ENCODE results near the gene DOK5. TPM values are rescaled to one million over a fixed set of nuclear protein-coding genes. Genes with fewer than 3 reads are reported as not detected.

Gene DOK5
- total RNA-seq, 1 experiment from 2014 or later = 4.9 TPM

DNA sequence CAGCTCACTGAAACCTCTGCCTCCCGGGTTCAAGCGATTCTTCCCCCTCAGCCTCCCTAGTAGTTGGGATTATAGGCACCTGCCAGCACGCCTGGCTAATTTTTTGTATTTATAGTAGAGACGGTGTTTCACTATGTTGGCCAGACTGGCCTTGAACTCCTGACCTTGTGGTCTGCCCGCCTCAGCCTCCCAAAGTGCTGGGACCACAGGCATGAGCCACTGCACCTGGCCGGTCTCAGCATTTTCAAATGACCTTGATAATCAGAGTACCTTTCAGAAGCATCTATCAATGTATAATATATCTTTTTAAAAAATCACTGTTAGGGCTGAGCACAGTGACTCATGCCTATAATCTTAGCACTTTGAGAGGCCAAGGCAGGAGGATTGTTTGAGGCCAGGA, 143.0 kb downstream of the DOK5 start:
- DNase-seq (ENCODE audit: low spot score) = no peak
- BruUV-seq (replicated peaks) = no TSS peak
- intact Hi-C loops (cut with micrococcal nuclease; ENCODE audit: unreplicated experiment) = no loop called here
- Histone ChIP-seq H3K27me3 (replicated peaks; ENCODE audit: insufficient read depth, low read depth, low read length, poor library complexity) (no peaks in the 10 kb centered on the region), H3K36me3 (ENCODE audit: insufficient read depth, low read length, poor library complexity, severe bottlenecking) (no peaks in the 10 kb centered on the region), H3K9me3 (ENCODE audit: low read depth, low read length, poor library complexity, severe bottlenecking) (no peaks in the 10 kb centered on the region), H3K4me1 (ENCODE audit: insufficient read depth, low read length, poor library complexity, severe bottlenecking) (peaks cover 12% of the 10 kb centered on the region), H3K27ac (ENCODE audit: low read depth, low read length, poor library complexity, severe bottlenecking) (no peak overlapping the region), H3K4me3 (ENCODE audit: low read depth, low read length, poor library complexity, severe bottlenecking) (no peak overlapping the region)
- TF ChIP-seq EZH2 (IDR thresholded peaks at IDR 0.05; ENCODE audit: borderline replicate concordance, low read depth, low read length, poor library complexity, severe bottlenecking) = no peak
- TF ChIP-seq CTCF (conservative IDR thresholded peaks at IDR 0.05; ENCODE audit: low read depth, low read length) = no peak
- CTCF ChIA-PET = no interaction called here
- POLR2A ChIA-PET (ENCODE audit: low non-redundant PET) = no interaction called here

DNA sequence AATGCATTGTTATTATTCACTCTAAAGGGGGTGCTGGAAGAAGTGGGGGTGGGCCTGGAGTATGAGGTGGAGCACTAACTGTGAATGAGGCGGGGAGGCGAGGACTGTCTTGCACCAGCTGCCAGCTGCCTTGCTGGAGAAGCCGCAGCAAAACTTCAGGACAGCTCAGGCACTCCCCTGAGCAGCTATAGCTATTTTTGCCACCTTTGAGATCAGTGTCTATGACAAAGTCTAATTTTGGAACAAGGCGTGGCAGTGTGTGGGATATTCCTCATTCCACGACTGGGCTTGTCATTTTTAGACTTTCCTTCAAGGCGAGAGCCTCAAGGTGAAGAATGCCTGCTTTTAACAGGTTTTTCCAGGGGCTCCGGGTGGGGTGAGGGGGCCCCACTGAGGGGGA, 143.8 kb downstream of the DOK5 start:
- Histone ChIP-seq H3K9me3 (ENCODE audit: low read depth, low read length, poor library complexity, severe bottlenecking) (no peaks in the 10 kb centered on the region), H3K4me3 (ENCODE audit: low read depth, low read length, poor library complexity, severe bottlenecking) (no peak overlapping the region), H3K27ac (ENCODE audit: low read depth, low read length, poor library complexity, severe bottlenecking) (no peak overlapping the region), H3K27me3 (replicated peaks; ENCODE audit: insufficient read depth, low read depth, low read length, poor library complexity) (no peaks in the 10 kb centered on the region), H3K4me1 (ENCODE audit: insufficient read depth, low read length, poor library complexity, severe bottlenecking) (peaks cover 15% of the 10 kb centered on the region), H3K36me3 (ENCODE audit: insufficient read depth, low read length, poor library complexity, severe bottlenecking) (no peaks in the 10 kb centered on the region)
- TF ChIP-seq EZH2 (IDR thresholded peaks at IDR 0.05; ENCODE audit: borderline replicate concordance, low read depth, low read length, poor library complexity, severe bottlenecking) (no peak), CTCF (conservative IDR thresholded peaks at IDR 0.05; ENCODE audit: low read depth, low read length) (no peak)
- BruUV-seq (replicated peaks) = no TSS peak
- intact Hi-C loops (cut with micrococcal nuclease; ENCODE audit: unreplicated experiment) = no loop called here
- ChIA-PET POLR2A (ENCODE audit: low non-redundant PET) (no interaction called here), CTCF (no interaction called here)
- no peak for DNase-seq (ENCODE audit: low spot score)

DNA sequence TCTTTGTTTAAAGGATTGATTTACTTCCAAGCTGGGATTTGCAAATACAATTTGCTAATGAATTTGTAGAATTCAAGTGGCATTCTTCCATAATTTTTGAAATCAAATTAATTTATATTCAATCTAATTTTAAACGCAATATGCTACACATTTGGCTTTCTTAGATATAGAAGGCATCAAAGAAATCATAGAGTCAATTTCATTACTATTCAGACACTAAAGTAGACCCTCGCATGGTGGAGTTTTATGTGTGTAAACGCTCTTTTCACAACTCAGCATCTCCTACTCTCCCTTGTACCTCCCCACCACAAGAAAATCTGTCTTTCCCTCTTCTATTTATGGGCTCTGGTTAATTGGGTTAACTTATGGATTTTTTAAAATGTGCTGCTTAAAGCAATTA, 144.3 kb downstream of the DOK5 start:
- no peak for DNase-seq (ENCODE audit: low spot score)
- POLR2A ChIA-PET (ENCODE audit: low non-redundant PET) = no interaction called here
- no TSS peak for BruUV-seq (replicated peaks)
- Histone ChIP-seq H3K27me3 (replicated peaks; ENCODE audit: insufficient read depth, low read depth, low read length, poor library complexity) (no peaks in the 10 kb centered on the region), H3K27ac (ENCODE audit: low read depth, low read length, poor library complexity, severe bottlenecking) (no peak overlapping the region), H3K4me3 (ENCODE audit: low read depth, low read length, poor library complexity, severe bottlenecking) (no peak overlapping the region), H3K4me1 (ENCODE audit: insufficient read depth, low read length, poor library complexity, severe bottlenecking) (peaks cover 20% of the 10 kb centered on the region), H3K36me3 (ENCODE audit: insufficient read depth, low read length, poor library complexity, severe bottlenecking) (no peaks in the 10 kb centered on the region), H3K9me3 (ENCODE audit: low read depth, low read length, poor library complexity, severe bottlenecking) (no peaks in the 10 kb centered on the region)
- TF ChIP-seq CTCF (conservative IDR thresholded peaks at IDR 0.05; ENCODE audit: low read depth, low read length) (no peak), EZH2 (IDR thresholded peaks at IDR 0.05; ENCODE audit: borderline replicate concordance, low read depth, low read length, poor library complexity, severe bottlenecking) (no peak)
- intact Hi-C loops (cut with micrococcal nuclease; ENCODE audit: unreplicated experiment) = loop anchor here (5.0 kb wide), 1 partner anchor 142 kb away; the partner anchor contains the start of gene DOK5
- CTCF ChIA-PET = no interaction called here

All from A673 (cell line).